ENCODE measurements around the gene GP9. TPM values are rescaled to one million over a fixed set of nuclear protein-coding genes. Genes with fewer than 3 reads are reported as not detected.

The GP9 gene
- total and polyA plus RNA-seq, 3 donors from 2014 or later, result 1.4 to 2.1 (median 1.7) TPM

GRCh38 chr3:129018271-129018670 lies 42.3 kb upstream of the GP9 start:
- H3K27me3 ChIP-seq, result no peaks in the 10 kb centered on the region
- H3K27ac ChIP-seq, result no peak overlapping the region
- no peaks in the 10 kb centered on the region for H3K36me3 ChIP-seq (ENCODE audit: low read depth, missing control alignments)
- no peak for DNase-seq
- TF ChIP-seq POLR2A (IDR thresholded peaks at IDR 0.05) (no peak), CTCF (IDR thresholded peaks at IDR 0.05) (no peak)
- 72 to 73% methylated on average over 2 of the region's 2 CpGs for WGBS, 2 donors
- H3K4me3 ChIP-seq, result no peak overlapping the region
- no peaks in the 10 kb centered on the region for H3K9me3 ChIP-seq
- intact Hi-C loops (cut with DNase I; ENCODE audit: low total_unique reads), result no loop called here
- peaks cover 6% of the 10 kb centered on the region for H3K4me1 ChIP-seq

DNA sequence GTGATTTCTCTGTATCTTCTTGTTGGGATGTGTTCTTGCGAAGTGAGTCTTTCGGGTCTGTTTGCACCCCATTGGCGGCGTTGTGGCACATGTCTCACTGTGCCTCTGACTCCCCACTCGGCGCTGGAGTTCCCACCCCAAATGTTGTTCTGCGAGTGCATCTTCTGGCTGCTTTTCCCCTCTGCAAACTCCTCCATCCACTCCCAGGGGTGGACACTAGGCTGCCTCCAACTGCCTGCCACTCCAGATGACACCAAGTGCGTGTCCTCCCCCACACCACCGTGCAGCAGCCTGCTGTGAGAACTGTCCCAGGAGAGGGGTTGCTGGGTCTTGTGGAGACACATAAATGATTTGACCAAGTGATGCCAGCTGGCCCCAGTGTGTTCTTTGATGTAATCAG lies 41.8 kb upstream of the GP9 start:
- Histone ChIP-seq H3K4me3 (no peak overlapping the region), H3K36me3 (ENCODE audit: low read depth, missing control alignments) (no peaks in the 10 kb centered on the region), H3K9me3 (no peaks in the 10 kb centered on the region), H3K27me3 (no peaks in the 10 kb centered on the region), H3K4me1 (peaks cover 6% of the 10 kb centered on the region), H3K27ac (no peak overlapping the region)
- no peak for TF ChIP-seq POLR2A (IDR thresholded peaks at IDR 0.05)
- no peak for TF ChIP-seq CTCF (IDR thresholded peaks at IDR 0.05)
- 85 to 88% methylated on average over 9 of the region's 9 CpGs for WGBS, 2 donors
- DNase-seq, result no peak
- intact Hi-C loops (cut with DNase I; ENCODE audit: low total_unique reads), result no loop called here

DNA sequence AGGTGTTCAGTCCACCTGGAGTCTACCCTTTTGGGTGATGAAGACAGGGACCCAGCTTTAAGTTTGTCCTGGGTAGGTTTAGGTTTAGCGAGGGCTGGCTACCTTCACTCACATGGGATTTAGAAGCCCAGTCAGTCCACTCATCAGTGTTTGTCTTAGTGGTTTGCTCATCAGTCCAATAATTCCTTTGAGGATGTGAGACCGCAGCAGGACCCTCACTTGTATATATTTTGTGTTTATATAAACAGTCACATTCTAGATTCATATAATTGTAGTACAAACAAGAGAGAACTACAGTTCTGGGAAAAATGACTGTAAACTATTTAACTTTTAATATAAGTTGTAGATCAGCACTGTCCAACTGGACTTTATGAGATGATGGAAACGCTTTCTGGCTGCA lies 41.3 kb upstream of the GP9 start:
- intact Hi-C loops (cut with DNase I; ENCODE audit: low total_unique reads), result no loop called here
- TF ChIP-seq POLR2A (IDR thresholded peaks at IDR 0.05), result no peak
- no peaks in the 10 kb centered on the region for H3K9me3 ChIP-seq
- H3K4me1 ChIP-seq, result peaks cover 6% of the 10 kb centered on the region
- no peak overlapping the region for H3K4me3 ChIP-seq
- no peak overlapping the region for H3K27ac ChIP-seq
- no peak for DNase-seq
- no peaks in the 10 kb centered on the region for H3K27me3 ChIP-seq
- 97 to 100% methylated on average over 3 of the region's 3 CpGs for WGBS, 2 donors
- no peaks in the 10 kb centered on the region for H3K36me3 ChIP-seq (ENCODE audit: low read depth, missing control alignments)

DNA sequence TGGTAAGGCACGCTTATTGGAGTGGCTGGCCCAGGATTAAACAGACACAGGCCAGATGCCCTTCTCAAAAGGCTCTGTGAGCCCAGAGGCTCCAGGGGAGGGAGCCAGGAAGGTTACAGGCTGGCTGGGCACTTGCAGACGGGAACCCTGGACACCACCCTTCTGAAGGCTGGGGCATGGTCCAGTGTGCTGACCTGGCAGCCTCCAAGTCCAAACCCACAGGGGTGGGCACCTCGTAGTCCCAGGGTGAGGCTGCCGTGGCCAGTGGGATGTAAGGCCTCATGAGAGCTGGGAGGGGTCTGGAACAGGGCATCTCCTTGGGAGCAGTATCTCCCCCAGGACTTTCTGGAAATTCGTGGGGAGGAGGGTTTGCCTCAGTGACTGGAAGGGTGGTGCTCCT lies 39.9 kb upstream of the GP9 start:
- no peaks in the 10 kb centered on the region for H3K9me3 ChIP-seq
- intact Hi-C loops (cut with DNase I; ENCODE audit: low total_unique reads), result no loop called here
- TF ChIP-seq CTCF (IDR thresholded peaks at IDR 0.05), result no peak
- TF ChIP-seq POLR2A (IDR thresholded peaks at IDR 0.05), result no peak
- no peak overlapping the region for H3K4me3 ChIP-seq
- no peak for DNase-seq
- H3K36me3 ChIP-seq (ENCODE audit: low read depth, missing control alignments), result no peaks in the 10 kb centered on the region
- no peak overlapping the region for H3K27ac ChIP-seq
- H3K4me1 ChIP-seq, result peaks cover 11% of the 10 kb centered on the region
- 84 to 95% methylated on average over 2 to 5 of the region's 5 CpGs for WGBS, 2 donors
- H3K27me3 ChIP-seq, result no peaks in the 10 kb centered on the region

DNA sequence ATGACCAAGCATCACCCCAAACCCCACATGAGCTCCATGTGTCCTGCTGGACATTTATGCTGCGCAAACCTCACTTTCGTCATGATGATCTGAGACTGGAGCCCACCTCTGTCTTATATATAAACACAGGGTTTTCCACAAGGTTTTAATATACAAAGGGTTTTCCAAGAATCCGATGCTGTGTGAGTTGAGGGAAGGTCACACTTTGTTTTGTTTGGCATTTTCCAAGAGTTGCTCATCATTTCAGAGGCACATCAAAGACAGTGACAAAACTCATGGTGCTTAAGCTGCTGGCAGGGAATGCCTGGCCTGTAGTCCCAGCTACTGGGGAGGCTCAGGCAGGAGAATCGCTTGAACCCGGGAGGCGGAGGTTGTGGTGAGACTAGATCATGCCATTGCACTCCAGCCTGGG lies 39.4 kb upstream of the GP9 start:
- Histone ChIP-seq H3K9me3 (no peaks in the 10 kb centered on the region), H3K27me3 (no peaks in the 10 kb centered on the region), H3K27ac (no peak overlapping the region), H3K4me3 (no peak overlapping the region), H3K4me1 (peaks cover 15% of the 10 kb centered on the region), H3K36me3 (ENCODE audit: low read depth, missing control alignments) (no peaks in the 10 kb centered on the region)
- no peak for DNase-seq
- 72 to 82% methylated on average over 6 of the region's 6 CpGs for WGBS, 2 donors
- TF ChIP-seq CTCF (IDR thresholded peaks at IDR 0.05), result no peak
- TF ChIP-seq POLR2A (IDR thresholded peaks at IDR 0.05), result no peak
- intact Hi-C loops (cut with DNase I; ENCODE audit: low total_unique reads), result no loop called here

All from testis (tissue), 3 donors.